Activated naive CD8-positive, alpha-beta T cell treated with anti-CD3 and anti-CD28 coated beads, Interleukin-2, amount 50 U/mL, for 24 hours (primary cell): Measurements from ENCODE around the gene PLEKHA6.
"Not testable (repeated sequence)": the region's sequence is repeated elsewhere in the genome, so short reads cannot be mapped to it uniquely, and the experiment has no call there.

Experiments used
- ATAC-seq: fragments of 150-1000 bp; cut with Tn5 transposase; one replicate; pipeline ENCODE4 v1.10.0; 2021
- DNase-seq: peaks from one replicate; pipeline ENCODE4 v3.0.0; 2021
- H3K27ac Mint-ChIP-seq: one replicate; pipeline ENCODE4 v1.8.0; 2021; ENCODE audit warnings: mild to moderate bottlenecking, mixed read lengths
- H3K27me3 Mint-ChIP-seq: one replicate; pipeline ENCODE4 v1.8.0; 2021; ENCODE audit warnings: mixed read lengths
- H3K36me3 Mint-ChIP-seq: one replicate; pipeline ENCODE4 v1.8.0; 2021; ENCODE audit warnings: low read depth, mixed read lengths
- H3K4me1 Mint-ChIP-seq: one replicate; pipeline ENCODE4 v1.8.0; 2021; ENCODE audit warnings: mixed read lengths
- H3K4me3 Mint-ChIP-seq: one replicate; pipeline ENCODE4 v1.8.0; 2021; ENCODE audit warnings: mild to moderate bottlenecking, moderate library complexity, mixed read lengths
- H3K9me3 Mint-ChIP-seq: one replicate; pipeline ENCODE4 v1.8.0; 2021; ENCODE audit warnings: mixed read lengths

Gene PLEKHA6

DNA sequence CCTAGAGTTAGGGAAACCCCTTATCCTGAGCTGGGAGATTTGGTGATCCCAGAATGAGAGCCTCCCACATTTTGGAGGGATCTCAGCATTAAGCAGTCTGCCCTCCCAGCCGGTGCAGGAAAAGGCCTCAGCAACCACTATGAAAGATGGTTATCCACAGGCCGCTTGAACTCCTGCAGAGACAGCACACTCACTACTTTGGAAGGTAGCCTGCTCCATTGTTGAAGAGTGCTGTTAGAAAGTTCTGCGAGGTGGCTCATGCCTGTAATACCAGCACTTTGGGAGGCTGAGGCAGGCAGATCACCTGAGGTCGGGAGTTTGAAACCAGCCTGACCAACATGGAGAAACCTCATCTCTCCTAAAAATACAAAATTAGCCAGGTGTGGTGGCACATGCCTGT, 48.8 kb downstream of the PLEKHA6 start:
- H3K4me3 Mint-ChIP-seq, H3K9me3 Mint-ChIP-seq, DNase-seq, H3K27me3 Mint-ChIP-seq, H3K27ac Mint-ChIP-seq, H3K4me1 Mint-ChIP-seq, ATAC-seq, H3K36me3 Mint-ChIP-seq: not testable (repeated sequence)

DNA sequence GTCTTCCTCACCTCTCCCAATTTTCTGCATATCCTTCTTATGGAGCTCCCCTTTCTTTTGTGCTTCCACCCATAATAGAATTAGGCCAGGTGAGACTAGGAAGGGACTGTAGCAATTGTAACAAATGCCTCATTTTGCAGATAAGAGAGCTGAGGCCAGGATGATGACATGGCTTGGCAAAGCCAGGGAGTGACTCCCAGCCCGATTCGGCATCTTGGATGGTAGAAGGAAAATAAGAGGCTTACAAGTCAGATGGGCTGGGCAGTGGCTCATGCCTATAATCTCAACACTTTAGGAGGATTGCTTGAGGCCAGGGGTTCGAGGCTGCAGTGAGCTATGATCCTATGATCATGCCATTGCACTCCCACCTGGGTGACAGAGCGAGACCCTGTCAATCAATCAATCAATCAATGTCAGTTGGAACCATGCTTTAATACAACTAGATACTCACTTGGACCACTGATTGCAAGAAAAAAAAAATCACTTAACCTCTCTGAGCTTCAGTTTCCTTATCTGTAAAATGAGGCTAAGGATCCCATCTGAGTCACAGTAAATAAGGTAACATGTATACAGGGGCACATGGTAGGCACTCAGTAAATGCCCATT, 51.6 kb downstream of the PLEKHA6 start:
- H3K4me3 Mint-ChIP-seq = no peak overlapping the region
- no peaks in the 10 kb centered on the region for H3K36me3 Mint-ChIP-seq
- no peaks in the 10 kb centered on the region for H3K4me1 Mint-ChIP-seq
- DNase-seq (no peak), ATAC-seq (no peak)
- H3K9me3 Mint-ChIP-seq = no peaks in the 10 kb centered on the region
- H3K27ac Mint-ChIP-seq = no peak overlapping the region
- peaks cover 4% of the 10 kb centered on the region for H3K27me3 Mint-ChIP-seq

DNA sequence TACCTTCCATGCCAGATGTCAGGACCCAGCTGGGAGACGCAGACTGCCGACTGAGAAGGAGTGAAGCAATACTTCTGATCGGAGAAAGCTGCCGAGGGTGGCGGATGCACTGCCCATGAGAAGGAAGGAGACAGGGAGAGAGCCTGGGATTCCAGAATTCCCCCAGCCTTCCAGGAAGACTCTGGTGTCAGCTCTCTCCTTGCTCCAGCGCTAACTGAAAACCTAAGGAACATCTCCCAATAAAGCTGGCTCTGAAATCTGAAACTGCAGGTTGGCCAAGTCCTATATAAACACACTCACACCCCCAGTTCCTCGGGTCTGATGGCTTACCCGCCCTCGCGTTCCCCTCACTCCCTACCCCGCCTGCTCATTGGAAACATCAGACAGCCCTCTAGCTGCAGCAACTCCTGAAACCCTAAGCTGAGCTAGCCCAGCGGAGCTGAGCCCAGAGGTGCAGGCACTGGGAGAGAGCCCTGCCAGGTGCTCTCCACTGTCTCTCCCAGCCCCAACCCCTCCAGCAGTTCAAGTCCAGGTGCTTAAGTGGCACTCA, 52.3 kb downstream of the PLEKHA6 start:
- H3K27ac Mint-ChIP-seq = no peak overlapping the region
- no peaks in the 10 kb centered on the region for H3K4me1 Mint-ChIP-seq
- no peaks in the 10 kb centered on the region for H3K9me3 Mint-ChIP-seq
- no peaks in the 10 kb centered on the region for H3K36me3 Mint-ChIP-seq
- peaks cover 4% of the 10 kb centered on the region for H3K27me3 Mint-ChIP-seq
- DNase-seq (no peak), ATAC-seq (no peak)
- H3K4me3 Mint-ChIP-seq = no peak overlapping the region

DNA sequence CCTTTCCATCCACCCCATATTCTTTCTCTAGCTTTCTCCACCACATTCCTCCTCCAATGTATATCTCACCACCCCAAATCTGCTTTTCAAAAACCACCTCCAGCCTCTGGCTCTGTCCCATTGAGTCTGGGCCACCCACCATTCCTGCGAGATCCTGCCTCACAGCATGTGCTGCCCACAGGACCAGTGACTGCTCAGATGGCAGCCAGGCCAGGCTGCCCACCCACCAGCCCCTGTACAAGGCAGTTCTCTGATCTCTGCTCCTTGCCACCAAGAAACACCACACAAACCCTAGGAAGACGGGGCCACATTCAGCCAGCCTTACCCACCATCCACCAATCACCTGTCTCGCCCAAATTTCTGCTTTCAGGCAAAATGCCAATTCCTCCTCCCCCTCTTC, 53.7 kb downstream of the PLEKHA6 start:
- DNase-seq (no peak), ATAC-seq (no peak)
- no peaks in the 10 kb centered on the region for H3K4me1 Mint-ChIP-seq
- H3K36me3 Mint-ChIP-seq = no peaks in the 10 kb centered on the region
- no peak overlapping the region for H3K4me3 Mint-ChIP-seq
- H3K27me3 Mint-ChIP-seq = peaks cover 4% of the 10 kb centered on the region
- H3K9me3 Mint-ChIP-seq = no peaks in the 10 kb centered on the region
- no peak overlapping the region for H3K27ac Mint-ChIP-seq

DNA sequence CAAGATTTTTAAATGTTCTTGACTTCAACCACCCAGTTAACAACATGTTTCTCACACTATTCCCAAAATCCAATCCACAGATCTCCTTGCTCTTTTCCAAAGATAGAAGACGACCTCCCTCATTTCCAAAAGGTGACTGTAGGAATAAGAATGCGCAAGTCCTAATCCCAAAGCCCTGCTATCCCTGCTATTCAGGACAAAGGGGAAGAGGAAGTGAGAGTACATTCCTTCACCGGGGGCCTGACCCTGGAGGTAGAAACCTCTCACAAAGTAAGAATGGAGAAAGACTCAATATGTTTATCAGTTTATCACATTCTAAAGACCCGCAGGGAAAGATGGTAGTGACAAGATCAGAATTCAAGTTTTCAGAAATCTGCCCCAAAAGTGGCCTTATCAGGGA, 55.7 kb downstream of the PLEKHA6 start:
- Mint-ChIP-seq H3K4me1 (no peaks in the 10 kb centered on the region), H3K36me3 (no peaks in the 10 kb centered on the region), H3K27ac (no peak overlapping the region), H3K9me3 (no peaks in the 10 kb centered on the region), H3K27me3 (peaks cover 2% of the 10 kb centered on the region), H3K4me3 (no peak overlapping the region)
- DNase-seq (no peak), ATAC-seq (no peak)

DNA sequence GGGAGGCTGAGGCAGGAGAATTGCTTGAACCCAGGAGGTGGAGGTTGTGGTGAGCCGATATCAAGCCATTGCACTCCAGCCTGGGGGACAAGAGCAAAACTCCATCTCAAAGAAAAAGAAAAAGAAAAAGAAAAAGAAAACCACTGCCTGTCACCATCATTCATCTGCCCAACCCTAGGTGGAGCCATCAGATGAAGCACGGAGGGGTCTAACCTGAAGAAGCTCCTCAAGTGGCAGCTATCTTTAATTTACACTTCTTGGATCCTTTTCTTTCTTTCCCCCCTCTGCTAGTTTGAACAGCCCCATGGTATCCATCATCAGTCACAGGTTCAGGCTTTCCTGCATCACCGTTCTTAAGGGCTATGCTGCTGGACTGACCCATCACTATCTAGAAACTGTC, 57.0 kb downstream of the PLEKHA6 start:
- DNase-seq = no peak
- Mint-ChIP-seq H3K9me3 (no peaks in the 10 kb centered on the region), H3K27ac (no peak overlapping the region), H3K36me3 (no peaks in the 10 kb centered on the region), H3K4me3 (no peak overlapping the region), H3K27me3 (peaks cover 4% of the 10 kb centered on the region), H3K4me1 (no peaks in the 10 kb centered on the region)
- no peak for ATAC-seq

DNA sequence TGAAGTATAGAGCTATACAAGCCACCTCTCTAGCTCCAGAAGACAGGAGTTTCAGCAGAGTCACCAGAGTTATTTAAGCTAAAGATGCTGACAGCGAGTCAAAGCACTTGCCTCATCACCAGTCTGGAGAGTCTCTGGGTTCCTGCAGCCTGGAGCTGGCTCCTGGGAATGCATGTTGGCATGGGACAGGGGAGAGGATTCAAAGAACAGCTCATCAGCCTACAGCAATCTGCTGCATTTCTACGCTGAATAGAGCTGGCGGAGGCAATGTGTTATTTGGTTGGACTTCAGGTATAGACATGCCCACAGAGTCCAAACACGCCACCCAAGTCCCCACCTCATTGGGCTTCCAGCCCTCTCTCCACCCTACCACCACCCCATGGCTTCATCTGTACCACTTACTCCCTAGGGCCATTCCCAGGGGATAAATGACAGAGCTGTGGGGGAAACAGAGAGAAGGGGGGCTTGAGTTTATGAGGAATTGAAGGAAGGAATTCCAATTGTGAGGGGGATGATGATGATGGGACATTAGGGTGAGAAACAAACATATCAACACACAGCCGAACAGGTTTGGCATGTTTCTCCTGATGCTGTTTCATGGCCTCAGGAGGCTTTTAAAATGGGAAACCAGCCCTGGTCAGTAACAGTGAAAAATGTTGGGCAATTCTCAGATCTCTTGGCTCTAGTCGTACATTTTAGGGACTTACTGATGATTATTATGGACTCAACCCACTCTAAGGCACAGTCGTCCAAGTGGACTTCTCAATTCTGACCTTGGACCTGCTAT, 58.4 kb downstream of the PLEKHA6 start:
- Mint-ChIP-seq H3K27ac (no peak overlapping the region), H3K4me1 (peaks cover 7% of the 10 kb centered on the region), H3K4me3 (no peak overlapping the region), H3K9me3 (no peaks in the 10 kb centered on the region), H3K27me3 (peaks cover 6% of the 10 kb centered on the region), H3K36me3 (no peaks in the 10 kb centered on the region)
- ATAC-seq (no peak), DNase-seq (no peak)

DNA sequence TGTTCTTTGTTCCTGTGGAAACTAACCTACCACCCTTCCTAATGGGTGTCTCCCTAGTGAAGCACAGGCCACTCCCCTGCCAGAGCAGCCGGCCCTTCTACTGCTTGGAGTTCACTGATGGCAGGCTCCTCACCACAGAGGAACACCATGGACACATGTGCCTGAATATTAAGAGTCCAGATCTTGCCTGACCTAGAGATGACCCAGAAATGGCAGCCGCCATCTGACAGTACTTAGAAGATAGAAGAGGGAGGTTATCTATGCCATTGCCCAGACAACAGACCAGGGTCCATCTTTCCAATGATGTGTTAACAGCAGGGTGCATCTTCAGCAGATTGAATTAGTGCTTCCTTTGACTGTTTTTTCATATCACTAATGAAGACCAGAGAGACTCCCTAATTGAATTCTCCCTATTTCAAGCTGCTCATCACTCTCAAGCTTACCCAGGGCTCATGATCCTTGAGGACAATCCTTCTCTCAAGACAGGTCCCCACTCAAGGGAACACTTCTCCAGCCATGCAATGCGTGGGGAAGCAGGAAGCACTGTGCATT, 59.8 kb downstream of the PLEKHA6 start:
- H3K4me1 Mint-ChIP-seq = peaks cover 17% of the 10 kb centered on the region
- H3K36me3 Mint-ChIP-seq = no peaks in the 10 kb centered on the region
- no peak overlapping the region for H3K27ac Mint-ChIP-seq
- H3K9me3 Mint-ChIP-seq = no peaks in the 10 kb centered on the region
- ATAC-seq = no peak
- no peak overlapping the region for H3K4me3 Mint-ChIP-seq
- peaks cover 6% of the 10 kb centered on the region for H3K27me3 Mint-ChIP-seq
- no peak for DNase-seq

DNA sequence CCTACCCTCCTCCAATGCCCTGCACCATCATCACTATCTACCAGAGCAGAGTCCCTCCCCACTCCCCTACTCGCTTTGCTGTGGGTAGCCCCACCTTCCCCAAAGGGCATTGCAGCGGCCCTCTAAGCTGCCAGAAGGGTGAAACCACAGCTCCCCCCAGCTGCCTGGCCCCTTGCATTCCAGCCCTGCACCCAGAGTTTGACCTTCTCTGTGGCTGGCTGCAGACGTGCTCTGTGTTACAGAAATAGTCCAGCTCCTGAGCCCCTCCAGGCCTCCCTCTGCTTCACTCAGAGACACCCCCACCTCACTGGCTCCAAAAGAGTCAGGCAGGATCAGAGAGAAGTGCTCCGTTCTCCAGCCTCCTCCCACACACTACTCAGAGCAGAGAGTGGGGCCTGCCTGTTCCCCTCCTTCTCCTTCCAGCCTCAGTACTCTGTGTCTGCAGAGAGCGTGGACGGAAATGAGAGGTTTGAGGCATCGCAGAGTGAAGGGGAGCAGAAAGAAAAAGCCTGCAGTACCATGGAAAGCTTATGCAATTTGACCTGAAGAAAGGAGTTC, 63.2 kb downstream of the PLEKHA6 start:
- peak; percentile 17 for DNase-seq
- Mint-ChIP-seq H3K9me3 (no peaks in the 10 kb centered on the region), H3K36me3 (no peaks in the 10 kb centered on the region), H3K4me3 (no peak overlapping the region), H3K27me3 (peaks cover 3% of the 10 kb centered on the region), H3K27ac (peak overlapping the region; percentile 26), H3K4me1 (peaks cover 17% of the 10 kb centered on the region)
- ATAC-seq = peak; percentile 79

DNA sequence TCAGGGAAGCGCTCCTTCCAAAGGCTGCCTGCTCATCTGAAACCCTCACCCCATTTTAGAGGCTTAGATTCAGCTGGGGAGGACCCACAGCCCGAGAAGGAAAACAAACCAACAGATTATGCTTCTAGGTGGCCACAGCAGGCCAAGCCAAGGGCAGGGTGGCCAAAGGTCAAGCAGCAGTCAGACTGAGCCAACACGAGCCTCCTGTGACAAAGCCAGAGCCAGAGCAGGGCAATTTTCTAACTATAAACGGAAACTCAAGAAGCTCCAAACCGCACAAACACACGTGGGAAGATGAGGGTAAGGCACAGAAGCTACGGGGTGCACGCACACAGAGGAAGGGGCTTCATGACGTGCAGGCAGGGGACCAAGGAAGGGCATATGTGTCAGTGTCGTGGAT, 64.1 kb downstream of the PLEKHA6 start:
- no peaks in the 10 kb centered on the region for H3K9me3 Mint-ChIP-seq
- ATAC-seq (no peak), DNase-seq (no peak)
- H3K4me3 Mint-ChIP-seq = peak overlapping the region; percentile 4
- no peaks in the 10 kb centered on the region for H3K36me3 Mint-ChIP-seq
- H3K27me3 Mint-ChIP-seq = peaks cover 3% of the 10 kb centered on the region
- peak overlapping the region; percentile 52 for H3K27ac Mint-ChIP-seq
- H3K4me1 Mint-ChIP-seq = peaks cover 17% of the 10 kb centered on the region

DNA sequence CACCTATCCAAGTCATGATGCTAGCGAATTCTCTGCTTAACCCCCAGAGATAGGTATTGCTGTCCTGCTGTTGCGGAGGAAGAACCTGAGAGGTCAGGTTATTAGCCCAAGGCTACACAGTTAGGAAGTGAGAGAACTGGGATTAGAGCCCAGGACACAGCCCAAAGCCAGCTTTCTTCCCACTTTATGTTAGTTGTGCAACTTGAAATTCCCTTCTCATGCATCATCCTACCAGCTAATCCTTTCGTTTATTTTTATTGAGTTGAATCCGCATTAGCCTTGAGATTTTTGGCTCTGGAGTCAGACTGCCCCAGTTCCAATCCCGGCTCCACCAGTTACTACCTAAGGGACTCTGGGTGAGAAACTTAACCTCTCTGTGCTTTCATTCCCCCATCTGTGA, 65.4 kb downstream of the PLEKHA6 start:
- Mint-ChIP-seq H3K36me3 (no peaks in the 10 kb centered on the region), H3K27ac (no peak overlapping the region), H3K4me1 (peaks cover 17% of the 10 kb centered on the region), H3K9me3 (no peaks in the 10 kb centered on the region), H3K27me3 (peaks cover 5% of the 10 kb centered on the region), H3K4me3 (no peak overlapping the region)
- ATAC-seq (no peak), DNase-seq (no peak)

DNA sequence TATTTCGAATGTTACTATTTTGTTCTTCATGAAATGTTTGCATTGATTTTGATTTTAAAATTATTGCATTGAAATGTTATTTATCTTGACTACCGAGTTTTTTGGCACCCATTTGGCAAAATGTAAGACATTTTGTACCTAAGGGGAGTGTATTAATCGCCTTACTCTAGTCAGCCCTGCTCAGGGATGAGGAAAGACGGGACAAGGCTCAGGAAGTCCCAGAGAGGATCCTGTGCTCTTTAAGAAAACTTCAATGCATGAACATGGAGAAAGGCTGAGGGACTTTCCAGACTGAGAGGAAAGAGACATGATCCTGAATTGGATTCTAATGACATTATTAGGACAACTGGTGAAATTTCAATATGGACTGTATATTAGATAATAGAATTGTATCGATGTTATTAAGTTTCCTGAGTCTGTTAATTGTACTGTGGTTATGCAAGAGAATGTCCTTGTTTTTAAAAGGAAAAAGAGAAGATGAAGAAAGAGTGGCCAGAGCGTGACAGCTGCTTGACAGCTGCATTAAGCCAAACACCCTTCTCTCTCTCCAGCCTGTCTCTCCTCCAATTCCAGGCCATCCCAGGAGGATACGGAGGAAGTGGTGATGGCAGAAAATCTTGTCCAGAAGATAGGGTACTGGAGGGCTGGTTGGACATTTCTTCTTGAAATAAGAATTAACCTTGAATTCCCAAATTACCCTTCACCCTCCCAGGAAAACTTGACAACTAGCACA, 66.0 kb downstream of the PLEKHA6 start:
- Mint-ChIP-seq H3K36me3 (no peaks in the 10 kb centered on the region), H3K4me3 (no peak overlapping the region), H3K27me3 (peaks cover 5% of the 10 kb centered on the region), H3K27ac (no peak overlapping the region), H3K9me3 (no peaks in the 10 kb centered on the region), H3K4me1 (peaks cover 17% of the 10 kb centered on the region)
- ATAC-seq (no peak), DNase-seq (no peak)

DNA sequence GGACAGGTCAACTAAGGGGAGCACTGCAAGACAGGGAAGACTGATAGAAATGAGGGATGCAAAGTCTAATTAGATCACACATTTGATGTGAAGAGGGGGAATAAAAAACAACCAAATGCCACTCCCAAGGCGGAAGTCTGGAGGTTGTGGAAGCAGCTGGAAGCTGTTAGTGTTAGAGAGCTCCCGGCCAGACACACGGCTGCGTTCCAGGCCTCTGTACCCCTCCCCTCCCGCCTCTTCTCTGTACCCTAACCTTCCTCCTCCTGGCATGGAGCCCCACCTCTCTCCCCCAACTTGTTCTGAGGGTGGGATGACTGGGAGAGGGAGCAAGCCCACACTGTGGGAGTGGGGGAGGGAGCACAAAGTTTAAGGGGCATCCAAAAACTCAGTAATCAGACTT, 67.0 kb downstream of the PLEKHA6 start:
- ATAC-seq (no peak), DNase-seq (no peak)
- no peak overlapping the region for H3K4me3 Mint-ChIP-seq
- peaks cover 4% of the 10 kb centered on the region for H3K27me3 Mint-ChIP-seq
- no peaks in the 10 kb centered on the region for H3K36me3 Mint-ChIP-seq
- H3K27ac Mint-ChIP-seq = no peak overlapping the region
- no peaks in the 10 kb centered on the region for H3K9me3 Mint-ChIP-seq
- H3K4me1 Mint-ChIP-seq = peaks cover 18% of the 10 kb centered on the region

DNA sequence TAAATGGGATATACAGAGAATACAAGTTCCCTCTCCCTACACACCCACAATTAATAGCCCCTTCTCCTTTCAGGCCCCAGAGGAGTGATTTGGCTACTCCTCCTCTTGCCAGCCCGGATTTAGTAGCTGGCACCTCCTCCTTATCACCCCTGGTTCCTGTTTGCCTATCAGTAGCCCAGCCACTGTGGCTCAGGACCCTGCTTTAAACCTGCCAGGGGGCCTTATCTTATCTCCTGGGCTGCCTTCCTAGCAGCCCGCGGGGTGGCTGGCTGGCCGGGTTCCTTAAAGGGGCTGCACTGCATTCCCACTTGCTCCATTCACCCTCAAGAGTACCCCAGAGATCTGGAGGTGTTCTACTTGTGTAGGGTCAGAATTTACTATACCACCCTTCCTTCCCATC, 70.4 kb downstream of the PLEKHA6 start:
- H3K9me3 Mint-ChIP-seq = no peaks in the 10 kb centered on the region
- H3K4me1 Mint-ChIP-seq = peaks cover 22% of the 10 kb centered on the region
- no peaks in the 10 kb centered on the region for H3K36me3 Mint-ChIP-seq
- ATAC-seq (no peak), DNase-seq (no peak)
- H3K27ac Mint-ChIP-seq = no peak overlapping the region
- peaks cover 2% of the 10 kb centered on the region for H3K27me3 Mint-ChIP-seq
- H3K4me3 Mint-ChIP-seq = no peak overlapping the region
